Ovary (tissue), 3 donors: Measurements from ENCODE around the gene ESYT2.

Experiments
- CTCF ChIP-seq, 3 donors: fragments of 450-650 bp in 2 of 3; fragments of 200-600 bp in 1 of 3; IDR thresholded peaks; one replicate each; pipeline versions ENCODE4 v1.5.1 to v1.8.0; 2016 to 2022; ENCODE audit warnings: antibody characterized with exemption in 3 of 3, mild to moderate bottlenecking in 1 of 3
- POLR2A ChIP-seq: fragments of 450-650 bp; IDR thresholded peaks from one replicate; pipeline ENCODE4 v1.6.1; 2017; ENCODE audit warnings: antibody characterized with exemption, mild to moderate bottlenecking, moderate library complexity
- donor health status: DM: no; HTN: no; CAD: no.

- no peak for TF ChIP-seq POLR2A
- no peak for TF ChIP-seq CTCF (IDR thresholded peaks at IDR 0.05)
Measured at GRCh38 chr7:158803367-158803969, 25.8 kb downstream of the ESYT2 start.
